Measurements from ENCODE around the gene TNFAIP3.

The TNFAIP3 gene

DNA sequence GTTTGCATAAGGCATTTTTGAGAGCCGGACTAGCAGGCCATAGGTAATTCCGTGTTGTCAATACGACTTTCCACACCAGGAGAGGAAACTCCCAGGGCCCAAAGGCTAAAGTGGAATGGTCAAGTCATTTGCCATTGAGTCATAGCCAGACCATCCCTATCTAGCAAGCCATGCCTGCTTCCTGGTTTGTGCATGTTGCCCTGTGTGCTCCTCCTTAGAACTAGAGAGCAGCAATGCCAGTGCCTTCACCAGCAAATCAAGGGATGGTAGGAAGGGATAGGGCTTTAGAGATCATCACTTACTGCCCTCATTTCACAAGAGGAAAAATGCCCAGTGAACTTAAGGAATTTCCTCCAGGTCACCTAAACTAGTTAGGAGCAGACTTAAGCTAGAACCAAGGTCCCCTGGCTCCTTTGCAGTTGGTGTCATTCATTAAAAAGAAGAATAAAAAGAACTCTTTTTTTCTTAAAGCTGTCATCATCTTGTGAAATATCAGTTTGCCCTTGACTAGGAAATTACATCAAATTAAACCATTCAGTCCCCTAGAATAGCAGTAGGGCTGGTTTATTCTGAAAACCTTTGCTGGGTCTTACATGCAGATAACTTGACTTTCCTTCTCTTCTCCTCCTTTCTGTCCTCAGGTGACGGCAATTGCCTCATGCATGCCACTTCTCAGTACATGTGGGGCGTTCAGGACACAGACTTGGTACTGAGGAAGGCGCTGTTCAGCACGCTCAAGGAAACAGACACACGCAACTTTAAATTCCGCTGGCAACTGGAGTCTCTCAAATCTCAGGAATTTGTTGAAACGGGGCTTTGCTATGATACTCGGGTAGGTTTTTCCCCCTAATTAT is 7.4 kb downstream of the TNFAIP3 start:
- H3K4me3 ChIP-seq (ENCODE audit: low read length) = peak overlapping the region; percentile 86
- no peak for TF ChIP-seq ZNF274 (IDR thresholded peaks at IDR 0.05; ENCODE audit: low read depth, low read length)

- H3K4me3 ChIP-seq (ENCODE audit: low read length) = peak overlapping the region; percentile 86
- no peak for TF ChIP-seq ZNF274 (IDR thresholded peaks at IDR 0.05; ENCODE audit: low read depth, low read length)
These were observed 8.0 kb downstream of the TNFAIP3 start for GRCh38 chr6:137875058-137875520.

GRCh38 chr6:137875606-137876005 is 8.5 kb downstream of the TNFAIP3 start:
- H3K4me3 ChIP-seq (ENCODE audit: low read length) = no peak overlapping the region
- TF ChIP-seq ZNF274 (IDR thresholded peaks at IDR 0.05; ENCODE audit: low read depth, low read length) = no peak

GRCh38 chr6:137876547-137876946 is 9.5 kb downstream of the TNFAIP3 start:
- no peak overlapping the region for H3K4me3 ChIP-seq (ENCODE audit: low read length)
- TF ChIP-seq ZNF274 (IDR thresholded peaks at IDR 0.05; ENCODE audit: low read depth, low read length) = no peak

GRCh38 chr6:137877113-137877512 is 10.1 kb downstream of the TNFAIP3 start:
- H3K4me3 ChIP-seq (ENCODE audit: low read length) = no peak overlapping the region
- no peak for TF ChIP-seq ZNF274 (IDR thresholded peaks at IDR 0.05; ENCODE audit: low read depth, low read length)

DNA sequence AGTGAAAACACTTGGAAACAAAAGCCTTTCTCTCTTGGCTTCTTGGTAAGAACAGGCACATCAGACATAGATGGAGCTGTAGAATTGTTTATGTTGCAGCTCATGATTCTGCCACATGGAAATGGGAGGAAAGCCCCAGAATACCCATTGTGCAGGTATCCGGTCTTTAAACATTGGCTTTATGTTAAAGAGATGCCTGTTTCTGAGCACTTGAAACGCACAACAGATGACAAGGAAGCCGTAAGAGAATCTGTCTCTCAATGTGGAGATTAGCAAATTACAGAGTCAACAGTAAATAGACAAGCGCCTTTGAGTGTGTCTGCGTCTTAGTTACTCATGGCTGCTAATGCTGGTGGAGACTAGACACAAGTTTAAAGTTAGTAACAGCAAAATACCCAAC is 10.5 kb downstream of the TNFAIP3 start:
- TF ChIP-seq ZNF274 (IDR thresholded peaks at IDR 0.05; ENCODE audit: low read depth, low read length) = no peak
- H3K4me3 ChIP-seq (ENCODE audit: low read length) = no peak overlapping the region

GRCh38 chr6:137878029-137878428 is 11.0 kb downstream of the TNFAIP3 start:
- H3K4me3 ChIP-seq (ENCODE audit: low read length) = no peak overlapping the region
- no peak for TF ChIP-seq ZNF274 (IDR thresholded peaks at IDR 0.05; ENCODE audit: low read depth, low read length)

GRCh38 chr6:137878486-137879285 is 11.6 kb downstream of the TNFAIP3 start:
- H3K4me3 ChIP-seq (ENCODE audit: low read length) = no peak overlapping the region
- TF ChIP-seq ZNF274 (IDR thresholded peaks at IDR 0.05; ENCODE audit: low read depth, low read length) = no peak

DNA sequence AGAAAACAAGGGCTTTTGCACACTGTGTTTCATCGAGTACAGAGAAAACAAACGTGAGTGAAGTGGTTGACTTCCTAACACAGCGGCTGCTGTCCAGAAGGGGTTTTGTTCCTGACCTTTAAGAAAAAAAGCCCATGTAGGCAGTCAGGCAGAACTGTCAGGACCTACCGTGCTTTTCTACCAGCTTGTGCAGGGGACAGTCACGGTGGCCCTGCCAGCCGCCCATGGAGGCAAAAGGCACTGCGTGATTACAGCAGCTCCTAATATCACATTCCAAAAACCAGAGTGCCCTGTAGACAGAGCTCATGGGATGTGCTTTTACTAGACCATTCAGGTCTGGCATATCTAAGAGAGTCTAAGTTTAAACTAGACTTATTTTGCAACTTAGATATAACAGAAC is 12.2 kb downstream of the TNFAIP3 start:
- TF ChIP-seq ZNF274 (IDR thresholded peaks at IDR 0.05; ENCODE audit: low read depth, low read length) = no peak
- H3K4me3 ChIP-seq (ENCODE audit: low read length) = no peak overlapping the region

GRCh38 chr6:137879885-137880745 is 13.1 kb downstream of the TNFAIP3 start:
- H3K4me3 ChIP-seq (ENCODE audit: low read length) = no peak overlapping the region
- no peak for TF ChIP-seq ZNF274 (IDR thresholded peaks at IDR 0.05; ENCODE audit: low read depth, low read length)

- TF ChIP-seq ZNF274 (IDR thresholded peaks at IDR 0.05; ENCODE audit: low read depth, low read length) = no peak
- no peak overlapping the region for H3K4me3 ChIP-seq (ENCODE audit: low read length)
These were observed 13.9 kb downstream of the TNFAIP3 start for GRCh38 chr6:137880746-137881521.

DNA sequence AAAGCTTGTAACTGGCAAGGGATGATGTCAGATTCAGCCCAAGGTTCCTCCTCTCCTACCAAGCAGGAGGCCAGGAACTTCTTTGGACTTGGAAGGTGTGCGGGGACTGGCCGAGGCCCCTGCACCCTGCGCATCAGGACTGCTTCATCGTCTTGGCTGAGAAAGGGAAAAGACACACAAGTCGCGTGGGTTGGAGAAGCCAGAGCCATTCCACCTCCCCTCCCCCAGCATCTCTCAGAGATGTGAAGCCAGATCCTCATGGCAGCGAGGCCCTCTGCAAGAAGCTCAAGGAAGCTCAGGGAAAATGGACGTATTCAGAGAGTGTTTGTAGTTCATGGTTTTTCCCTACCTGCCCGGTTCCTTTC is 14.4 kb downstream of the TNFAIP3 start:
- no peak for TF ChIP-seq ZNF274 (IDR thresholded peaks at IDR 0.05; ENCODE audit: low read depth, low read length)
- no peak overlapping the region for H3K4me3 ChIP-seq (ENCODE audit: low read length)

GRCh38 chr6:137882225-137882961 is 15.3 kb downstream of the TNFAIP3 start:
- no peak overlapping the region for H3K4me3 ChIP-seq (ENCODE audit: low read length)
- TF ChIP-seq ZNF274 (IDR thresholded peaks at IDR 0.05; ENCODE audit: low read depth, low read length) = no peak
